ENCODE results near the gene NPBWR2. TPM values are rescaled to one million over a fixed set of nuclear protein-coding genes. Genes with fewer than 3 reads are reported as not detected.

The NPBWR2 gene
- polyA plus RNA-seq, 1 donor (not counting 4 experiments of a cell fraction or from before 2014, with no cell fraction given) = not detected

- Histone ChIP-seq H3K4me2 (ENCODE audit: control insufficient read depth, extremely low read depth, insufficient read depth, low read depth, low read length) (no peak overlapping the region), H3K36me3 (ENCODE audit: control insufficient read depth in 2 of 2, extremely low read depth in 1 of 2, insufficient read depth in 2 of 2, low read length in 2 of 2) (no peaks in the 10 kb centered on the region), H3K27ac (ENCODE audit: control insufficient read depth, insufficient read depth, low read length) (no peak overlapping the region), H3K79me2 (ENCODE audit: control insufficient read depth, insufficient read depth, low read length) (no peaks in the 10 kb centered on the region), H3K9ac (ENCODE audit: control insufficient read depth, extremely low read depth, insufficient read depth, low read length) (no peak overlapping the region), H4K20me1 (ENCODE audit: control insufficient read depth, extremely low read depth, insufficient read depth, low read length) (no peaks in the 10 kb centered on the region), H3K27me3 (ENCODE audit: control insufficient read depth, extremely low read depth, insufficient read depth, low read length) (no peaks in the 10 kb centered on the region), H3K4me1 (ENCODE audit: control insufficient read depth, extremely low read depth, insufficient read depth, low read length) (no peaks in the 10 kb centered on the region), H2AFZ (ENCODE audit: control insufficient read depth, low read length) (no peak overlapping the region), H3K9me1 (ENCODE audit: control insufficient read depth, extremely low read depth, insufficient read depth, low read length) (no peaks in the 10 kb centered on the region), H3K4me3 (ENCODE audit: control insufficient read depth in 2 of 3, extremely low read depth in 1 of 3, insufficient read depth in 2 of 3, low read depth in 1 of 3, low read length in 3 of 3) (no peak overlapping the region), H3K9me3 (ENCODE audit: control insufficient read depth, low read depth, low read length) (no peaks in the 10 kb centered on the region)
- DNase-seq (ENCODE audit: low read depth, low spot score) (no peak), FAIRE-seq (no peak)
- dilution Hi-C loops (cut with MboI; ENCODE audit: extremely low pct_ligation_motif_present, low sequenced_read_pairs) = no loop called here
- TF ChIP-seq EZH2 (IDR thresholded peaks at IDR 0.05; ENCODE audit: low read length) = no peak
- TF ChIP-seq, protein P1, sequence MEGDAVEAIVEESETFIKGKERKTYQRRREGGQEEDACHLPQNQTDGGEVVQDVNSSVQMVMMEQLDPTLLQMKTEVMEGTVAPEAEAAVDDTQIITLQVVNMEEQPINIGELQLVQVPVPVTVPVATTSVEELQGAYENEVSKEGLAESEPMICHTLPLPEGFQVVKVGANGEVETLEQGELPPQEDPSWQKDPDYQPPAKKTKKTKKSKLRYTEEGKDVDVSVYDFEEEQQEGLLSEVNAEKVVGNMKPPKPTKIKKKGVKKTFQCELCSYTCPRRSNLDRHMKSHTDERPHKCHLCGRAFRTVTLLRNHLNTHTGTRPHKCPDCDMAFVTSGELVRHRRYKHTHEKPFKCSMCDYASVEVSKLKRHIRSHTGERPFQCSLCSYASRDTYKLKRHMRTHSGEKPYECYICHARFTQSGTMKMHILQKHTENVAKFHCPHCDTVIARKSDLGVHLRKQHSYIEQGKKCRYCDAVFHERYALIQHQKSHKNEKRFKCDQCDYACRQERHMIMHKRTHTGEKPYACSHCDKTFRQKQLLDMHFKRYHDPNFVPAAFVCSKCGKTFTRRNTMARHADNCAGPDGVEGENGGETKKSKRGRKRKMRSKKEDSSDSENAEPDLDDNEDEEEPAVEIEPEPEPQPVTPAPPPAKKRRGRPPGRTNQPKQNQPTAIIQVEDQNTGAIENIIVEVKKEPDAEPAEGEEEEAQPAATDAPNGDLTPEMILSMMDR (optimal IDR thresholded peaks at IDR 0.05 in 1 of 3, IDR thresholded peaks at IDR 0.05 in 1 of 3, conservative IDR thresholded peaks at IDR 0.05 in 1 of 3; ENCODE audit: extremely low read depth in 1 of 3, insufficient read depth in 2 of 3, low read length in 3 of 3) = no peak
These were observed 2.5 kb upstream of the NPBWR2 start for GRCh38 chr20:64109831-64110391.

- no peaks in the 10 kb centered on the region for H3K4me1 ChIP-seq (ENCODE audit: control insufficient read depth, extremely low read depth, insufficient read depth, low read length)
- no peak overlapping the region for H3K4me2 ChIP-seq (ENCODE audit: control insufficient read depth, extremely low read depth, insufficient read depth, low read depth, low read length)
- H3K9me3 ChIP-seq (ENCODE audit: control insufficient read depth, low read depth, low read length) = no peaks in the 10 kb centered on the region
- no peak overlapping the region for H3K27ac ChIP-seq (ENCODE audit: control insufficient read depth, insufficient read depth, low read length)
- TF ChIP-seq EZH2 (IDR thresholded peaks at IDR 0.05; ENCODE audit: low read length) = no peak
- TF ChIP-seq, protein P1 (optimal IDR thresholded peaks at IDR 0.05 in 1 of 3, IDR thresholded peaks at IDR 0.05 in 1 of 3, conservative IDR thresholded peaks at IDR 0.05 in 1 of 3; ENCODE audit: extremely low read depth in 1 of 3, insufficient read depth in 2 of 3, low read length in 3 of 3) = no peak
- no peaks in the 10 kb centered on the region for H3K9me1 ChIP-seq (ENCODE audit: control insufficient read depth, extremely low read depth, insufficient read depth, low read length)
- DNase-seq (ENCODE audit: low read depth, low spot score) (no peak), FAIRE-seq (no peak)
- H3K27me3 ChIP-seq (ENCODE audit: control insufficient read depth, extremely low read depth, insufficient read depth, low read length) = peaks cover under 1% of the 10 kb centered on the region
- dilution Hi-C loops (cut with MboI; ENCODE audit: extremely low pct_ligation_motif_present, low sequenced_read_pairs) = no loop called here
- H2AFZ ChIP-seq (ENCODE audit: control insufficient read depth, low read length) = no peak overlapping the region
- no peaks in the 10 kb centered on the region for H3K36me3 ChIP-seq (ENCODE audit: control insufficient read depth in 2 of 2, extremely low read depth in 1 of 2, insufficient read depth in 2 of 2, low read length in 2 of 2)
- H3K9ac ChIP-seq (ENCODE audit: control insufficient read depth, extremely low read depth, insufficient read depth, low read length) = no peak overlapping the region
- no peak overlapping the region for H3K4me3 ChIP-seq (ENCODE audit: control insufficient read depth in 2 of 3, extremely low read depth in 1 of 3, insufficient read depth in 2 of 3, low read depth in 1 of 3, low read length in 3 of 3)
- no peaks in the 10 kb centered on the region for H3K79me2 ChIP-seq (ENCODE audit: control insufficient read depth, insufficient read depth, low read length)
- no peaks in the 10 kb centered on the region for H4K20me1 ChIP-seq (ENCODE audit: control insufficient read depth, extremely low read depth, insufficient read depth, low read length)
These were observed 1.6 kb upstream of the NPBWR2 start for GRCh38 chr20:64108731-64109681.

Data from keratinocyte (primary cell).